Activated T-cell treated with anti-CD3 and anti-CD28 coated beads for 1 hour (primary cell): ENCODE data around the gene KCNH2.
A peak's percentile ranks its signal among the peaks of the same experiment; 100 is the strongest.

Experiments
- DNase-seq: peaks from one replicate; pipeline ENCODE4 v3.0.0-alpha.2; 2020; ENCODE audit warnings: low read depth

KCNH2 gene

DNA sequence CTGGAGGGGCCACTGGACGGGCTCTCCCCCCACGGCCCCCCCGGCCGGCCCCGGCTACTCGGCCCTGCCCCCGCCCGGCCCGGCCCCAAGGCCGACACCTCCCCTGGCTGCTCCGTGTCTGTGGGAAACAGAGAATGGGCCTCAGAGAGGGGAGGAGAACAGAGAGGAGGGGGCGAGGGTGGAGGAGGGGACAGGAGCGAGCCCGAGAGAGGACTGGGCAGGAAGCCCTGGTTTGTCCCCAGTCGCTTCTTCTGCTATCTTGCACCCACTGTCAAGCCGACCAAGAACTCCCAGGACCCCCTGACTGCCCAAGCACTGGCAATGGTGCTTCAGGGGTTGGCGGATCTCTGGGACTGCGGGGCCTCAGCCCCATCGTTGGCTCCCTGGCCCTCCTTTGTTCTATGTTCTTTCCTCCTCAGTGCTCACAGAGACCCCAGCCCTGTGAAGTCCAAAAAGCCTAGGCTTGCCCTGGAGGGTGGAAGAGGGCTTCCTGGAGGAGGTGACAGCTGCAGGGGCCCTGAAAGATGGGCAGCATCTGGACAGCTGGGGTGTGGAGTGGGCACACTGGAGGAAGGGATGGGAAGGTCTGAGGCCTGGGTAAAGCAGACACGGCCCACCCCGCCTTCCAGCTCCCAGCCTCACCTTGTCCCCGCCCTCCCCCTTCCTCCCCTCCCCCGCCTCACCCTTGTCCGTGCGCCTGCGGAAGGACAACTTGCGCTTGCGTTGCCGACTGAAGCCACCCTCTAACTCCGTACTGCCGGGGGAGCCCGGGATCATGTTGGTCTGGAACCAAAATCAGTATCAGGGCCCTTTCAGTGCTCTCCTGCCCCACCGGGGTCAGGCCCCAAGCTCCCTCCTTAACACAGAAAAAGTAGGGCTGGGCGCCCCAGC is 30.1 kb downstream of the KCNH2 start:
- DNase-seq = no peak

DNA sequence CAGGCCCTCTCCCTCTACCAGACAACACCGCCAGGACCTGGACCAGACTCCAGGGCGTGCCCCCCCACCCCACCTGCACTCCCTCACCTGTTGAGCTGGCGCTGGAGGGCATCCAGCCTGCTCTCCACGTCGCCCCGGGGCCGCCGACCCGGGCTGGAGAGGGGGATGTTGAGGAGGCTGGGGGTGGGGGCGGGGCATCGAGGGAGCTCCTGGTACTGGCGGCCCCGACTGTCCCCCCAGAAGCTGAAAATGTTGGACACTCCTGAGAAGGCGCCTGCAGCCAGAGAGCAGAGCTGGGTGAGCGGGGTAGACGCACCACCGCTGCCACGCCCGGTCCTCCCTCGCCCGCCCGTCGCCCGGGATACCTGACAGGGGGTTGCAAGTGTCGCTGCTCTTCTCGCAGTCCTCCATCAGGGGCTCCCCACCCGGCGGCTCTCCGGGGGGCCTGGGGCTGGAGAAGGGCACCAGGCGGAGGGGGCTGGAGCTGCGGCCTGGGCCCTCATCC is 30.8 kb downstream of the KCNH2 start:
- no peak for DNase-seq

DNA sequence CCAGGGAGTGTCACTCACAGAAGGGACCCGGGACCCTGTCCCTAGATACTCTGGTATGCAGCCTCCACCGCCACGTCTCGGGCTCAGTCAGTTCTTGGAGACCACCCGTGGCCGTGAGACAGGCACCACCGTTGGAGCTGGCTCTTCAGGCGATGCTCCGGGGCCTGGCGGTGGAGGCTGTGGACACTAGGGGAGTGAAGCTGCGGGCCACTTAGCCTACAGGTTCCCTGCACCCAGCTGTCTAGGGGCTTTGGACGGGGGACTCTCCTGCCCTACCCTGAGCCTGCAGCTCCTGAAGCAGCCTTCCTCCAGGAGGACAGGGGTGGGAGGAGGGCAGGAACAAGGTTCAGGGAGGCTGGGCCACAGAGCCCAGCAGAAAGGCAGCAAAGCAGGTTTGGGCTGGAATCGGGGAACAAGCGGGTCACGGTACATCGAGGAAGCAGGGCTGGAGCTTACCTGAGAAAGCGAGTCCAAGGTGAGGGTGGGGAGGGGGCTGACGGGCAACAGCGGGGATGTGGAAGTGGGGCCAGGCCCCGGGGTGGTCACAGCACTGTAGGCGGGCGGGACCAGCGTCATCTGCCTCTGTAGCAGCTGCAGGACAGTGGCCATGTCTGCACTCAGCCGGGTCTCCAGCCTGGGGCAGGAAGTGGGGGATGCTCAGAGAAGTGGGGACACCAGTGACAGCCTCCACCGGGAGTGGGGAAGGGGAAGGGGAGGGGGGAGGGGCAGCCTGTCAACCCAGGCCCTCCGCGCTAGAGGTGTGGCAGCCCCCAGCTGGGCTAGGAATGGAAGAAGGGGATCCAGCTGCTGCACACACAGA is 31.5 kb downstream of the KCNH2 start:
- no peak for DNase-seq

DNA sequence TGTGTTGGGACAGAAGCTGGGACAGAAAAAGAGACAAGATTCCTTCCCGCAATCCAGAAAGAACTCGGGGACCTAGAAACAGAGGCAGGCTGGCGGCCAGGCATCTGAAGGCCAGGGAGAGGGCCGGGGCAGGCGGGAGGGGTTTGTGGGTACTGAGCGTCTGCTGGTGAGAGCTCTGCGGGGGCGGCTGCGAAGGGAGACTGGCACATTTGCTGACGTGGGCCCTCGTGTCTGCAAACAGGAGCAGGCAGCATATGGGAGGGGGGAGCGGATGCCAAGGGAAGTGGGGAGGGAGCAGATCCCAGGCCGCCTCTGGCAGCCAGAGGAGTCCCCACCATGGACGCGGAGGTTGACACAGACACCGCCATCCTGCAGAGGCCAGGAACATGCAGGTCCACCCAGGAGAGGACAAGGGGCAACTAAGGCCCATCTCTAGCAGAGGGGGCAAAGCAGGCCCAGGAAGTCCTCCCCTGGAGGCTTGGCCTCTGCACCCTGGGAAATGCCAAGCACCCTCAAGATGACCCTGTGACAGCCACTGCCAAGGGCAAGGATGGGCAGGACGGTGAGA is 32.2 kb downstream of the KCNH2 start:
- no peak for DNase-seq

DNA sequence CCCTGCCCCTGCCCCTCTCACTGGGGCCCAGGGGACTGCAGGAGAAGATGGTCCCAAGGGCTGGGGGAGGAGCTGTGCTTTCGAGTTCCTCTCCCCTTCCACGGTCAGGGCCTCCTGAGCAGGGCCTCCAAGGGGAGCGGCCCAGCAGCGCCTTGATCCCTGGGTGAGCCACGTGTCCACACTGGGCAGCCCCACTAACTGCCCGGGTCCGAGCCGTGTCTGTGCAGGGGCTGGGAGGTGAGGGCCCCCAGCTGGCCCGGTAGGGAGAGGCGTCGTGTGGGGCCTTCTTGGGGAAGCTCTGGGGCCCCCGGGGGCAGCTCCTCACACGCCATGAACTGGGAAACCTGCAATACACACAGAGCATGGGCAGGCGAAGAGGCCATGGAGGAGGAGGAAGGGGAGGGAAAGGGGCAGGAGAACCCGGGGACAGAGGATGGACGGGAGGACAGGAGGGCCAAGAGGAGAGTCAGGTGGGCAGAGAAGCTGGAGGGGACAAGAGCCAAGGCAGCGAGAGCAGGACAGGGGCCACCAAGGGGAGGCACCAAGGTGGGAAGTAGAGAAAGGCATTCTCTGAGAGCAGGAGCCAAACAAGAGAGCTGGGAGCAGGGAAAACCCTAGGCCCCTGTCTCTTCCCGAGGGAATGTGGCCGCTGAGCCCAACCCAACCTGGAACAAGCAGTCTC is 32.8 kb downstream of the KCNH2 start:
- DNase-seq = no peak

DNA sequence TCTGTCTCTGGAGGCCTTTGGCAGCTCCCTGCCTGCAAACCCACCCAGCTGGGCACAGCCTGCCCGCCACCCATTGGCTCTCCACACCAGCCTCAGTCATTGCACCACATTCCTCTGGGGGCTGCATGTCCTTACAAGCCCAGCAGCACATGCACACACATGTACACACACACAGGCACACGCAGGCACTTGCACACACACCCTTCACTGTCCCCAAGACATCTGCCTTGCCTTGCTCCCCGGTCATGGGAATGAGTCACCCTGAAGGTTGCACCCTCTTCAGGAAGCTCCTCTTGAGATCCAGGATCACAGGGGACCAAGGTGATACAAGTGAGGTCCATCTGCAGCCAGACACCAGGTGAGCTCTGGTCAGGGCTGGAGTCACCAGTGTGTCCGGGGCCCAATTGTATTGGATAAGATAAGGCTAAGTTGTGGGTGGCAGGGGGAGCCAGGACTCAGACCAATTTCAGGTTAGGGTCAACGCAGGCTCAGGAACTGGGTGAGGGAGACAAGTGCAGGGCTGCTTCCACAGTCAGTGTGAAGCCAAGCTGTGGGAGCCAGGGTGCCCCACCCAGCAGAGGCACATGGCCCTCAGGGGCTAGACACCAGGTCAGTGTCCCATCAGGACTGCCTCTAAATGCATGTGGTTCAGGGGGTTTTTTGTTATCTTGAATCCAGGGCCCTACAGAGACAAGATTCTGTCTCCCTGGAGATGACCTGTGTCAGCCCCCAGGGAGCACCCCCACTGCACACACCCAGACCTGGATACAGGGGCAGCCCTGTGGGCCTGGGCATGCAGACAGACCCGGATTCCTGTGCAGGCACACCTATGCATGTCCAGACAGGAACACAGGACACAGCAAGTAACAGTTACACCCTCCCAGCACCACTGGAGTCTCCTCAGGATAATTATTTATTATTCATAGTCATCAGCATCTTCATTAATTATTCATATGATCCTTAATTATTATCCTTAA is 33.8 kb downstream of the KCNH2 start:
- no peak for DNase-seq

DNA sequence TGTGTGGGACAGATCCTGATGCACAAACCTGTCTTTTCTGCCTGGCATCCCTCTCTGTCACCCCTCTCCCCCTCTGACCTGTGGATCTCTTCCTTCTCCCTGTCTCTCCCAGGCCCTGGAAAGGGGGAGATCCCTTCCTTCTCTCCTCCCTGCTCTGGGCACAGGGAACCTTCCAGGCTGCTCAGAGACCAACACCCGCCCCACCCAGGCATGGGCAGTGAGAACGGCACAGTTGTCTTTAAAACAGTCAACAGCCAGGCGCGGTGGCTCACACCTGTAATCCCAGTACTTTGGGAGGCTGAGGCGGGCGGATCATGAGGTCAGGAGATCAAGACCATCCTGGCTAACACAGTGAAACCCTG is 34.7 kb downstream of the KCNH2 start:
- DNase-seq = no peak

DNA sequence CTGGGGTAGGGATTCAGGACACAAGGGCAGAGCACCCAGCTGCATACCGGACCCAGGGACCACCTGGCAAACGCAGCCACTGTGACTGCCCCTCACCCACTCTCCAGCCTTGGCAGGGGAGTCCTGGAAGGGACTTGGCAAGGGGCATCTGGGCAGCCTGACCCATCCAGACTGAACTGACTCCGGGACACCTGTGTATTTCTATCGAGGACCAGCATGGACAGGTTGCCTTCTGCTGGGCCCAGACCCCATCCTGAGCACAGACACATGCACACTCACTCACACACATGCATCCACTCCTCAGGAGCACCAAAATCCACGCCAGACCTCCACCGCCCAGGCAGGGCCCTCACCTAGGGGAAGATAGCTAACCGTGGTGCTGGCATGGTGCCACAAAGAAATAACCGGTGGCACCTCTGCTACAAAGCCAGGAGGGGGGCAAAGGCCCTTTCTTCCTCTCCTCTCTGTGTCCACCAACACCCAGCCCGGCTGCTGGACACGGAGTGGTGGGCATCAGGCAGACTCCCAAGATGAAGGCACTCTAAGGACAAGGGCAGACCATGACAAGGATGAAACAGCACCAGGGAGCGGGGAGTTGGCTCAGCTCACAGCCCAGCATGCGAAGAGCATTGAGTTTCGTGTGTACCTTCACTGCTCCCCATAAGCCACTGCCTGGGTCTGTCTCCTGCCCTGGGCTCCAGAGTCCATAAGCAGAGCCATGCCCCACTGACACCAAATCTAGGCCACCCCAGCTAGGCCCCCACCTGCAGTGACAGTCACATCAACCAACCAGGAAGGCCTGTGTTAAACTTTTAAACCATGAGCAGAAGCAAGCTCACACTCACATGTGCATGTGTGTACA is 35.3 kb downstream of the KCNH2 start:
- DNase-seq = no peak

DNA sequence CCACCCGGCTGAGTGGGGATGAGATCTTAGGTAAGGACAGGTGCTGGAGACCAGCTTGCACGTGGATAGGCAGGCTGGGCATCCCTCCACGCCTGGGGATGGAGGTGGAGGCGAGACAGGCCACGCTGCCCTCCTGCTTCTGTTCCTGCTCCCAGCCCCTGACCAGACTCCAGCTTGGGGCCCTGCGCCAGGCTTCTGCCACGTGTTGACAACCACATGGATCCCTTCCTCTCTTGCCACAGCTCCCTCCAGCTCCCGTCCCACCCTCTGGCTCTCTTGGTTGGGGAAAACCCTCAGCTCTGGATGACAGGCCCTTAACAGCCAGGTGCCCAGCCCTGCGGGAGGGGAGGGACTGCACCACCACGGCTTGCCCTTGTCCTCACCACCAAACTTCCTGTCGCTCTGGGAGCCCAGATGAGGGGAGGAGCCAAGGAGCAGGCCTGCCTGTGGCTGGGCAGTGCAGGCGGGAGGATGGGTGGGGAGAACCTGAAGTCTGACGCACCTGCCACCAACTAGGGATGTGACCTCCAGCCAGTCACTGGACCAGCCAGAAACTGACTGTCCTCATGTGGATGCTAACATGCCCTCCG is 36.0 kb downstream of the KCNH2 start:
- DNase-seq = peak; percentile 20

DNA sequence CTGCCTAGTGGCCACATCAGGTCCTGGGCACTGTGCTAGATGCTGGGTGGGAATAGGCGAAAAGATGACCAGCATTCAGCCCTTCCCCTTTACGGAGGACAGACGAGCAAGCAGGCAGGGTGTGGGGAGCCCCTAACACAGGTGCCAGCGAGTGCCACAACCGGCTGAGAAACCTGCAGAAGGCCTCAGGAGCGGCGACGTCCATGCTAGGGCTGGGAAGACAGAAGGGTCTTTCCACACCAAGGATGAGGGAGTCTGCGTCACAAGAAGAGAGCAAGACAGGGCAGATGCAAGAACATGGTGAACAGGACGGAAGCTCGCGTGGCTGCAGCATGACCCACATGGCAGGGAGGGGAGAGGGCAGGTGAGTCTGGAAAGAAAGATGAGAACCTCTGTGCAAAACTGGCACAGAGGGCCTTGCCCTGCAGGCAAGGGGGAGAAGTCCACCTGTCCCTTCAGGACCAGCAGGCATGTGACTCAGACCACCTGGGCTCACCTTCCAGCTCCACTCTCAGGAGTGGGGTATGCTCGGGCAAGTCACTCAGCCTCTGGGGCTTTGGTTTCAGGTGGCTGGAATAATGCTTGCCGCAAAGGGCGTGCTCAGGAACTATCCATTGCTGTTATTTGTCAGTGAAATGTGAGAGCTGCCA is 36.6 kb downstream of the KCNH2 start:
- DNase-seq = no peak

DNA sequence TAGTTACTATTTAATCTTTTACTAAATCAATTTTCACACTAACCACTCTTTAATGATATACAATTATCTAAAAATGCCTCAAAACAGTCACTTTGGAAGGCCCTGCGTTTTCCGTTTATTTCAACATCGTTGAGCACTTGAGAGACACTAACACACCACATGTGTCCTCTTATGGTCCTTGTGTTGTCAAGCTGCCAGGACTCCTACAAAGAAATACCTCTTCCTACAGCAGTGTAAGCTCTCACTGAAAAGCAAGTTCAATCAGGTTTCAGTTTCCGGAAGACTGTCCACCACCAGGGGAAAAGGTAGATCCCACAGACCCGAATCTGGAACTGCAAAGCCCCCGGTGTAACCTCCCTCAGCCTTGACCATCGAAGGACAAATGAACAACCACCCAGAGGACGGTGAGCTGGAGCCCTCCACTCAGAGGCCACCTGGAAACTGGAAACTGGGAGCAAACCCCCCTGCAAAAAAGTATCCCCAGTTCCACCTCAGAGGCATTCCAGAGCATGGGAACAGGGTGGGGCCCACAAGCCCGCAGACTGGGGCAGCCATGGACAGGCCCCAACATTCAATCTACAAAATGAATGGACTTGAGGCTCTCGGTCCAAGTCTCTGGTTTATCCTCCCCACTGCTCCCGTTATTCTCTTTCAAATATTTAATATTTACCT is 37.6 kb downstream of the KCNH2 start:
- no peak for DNase-seq

DNA sequence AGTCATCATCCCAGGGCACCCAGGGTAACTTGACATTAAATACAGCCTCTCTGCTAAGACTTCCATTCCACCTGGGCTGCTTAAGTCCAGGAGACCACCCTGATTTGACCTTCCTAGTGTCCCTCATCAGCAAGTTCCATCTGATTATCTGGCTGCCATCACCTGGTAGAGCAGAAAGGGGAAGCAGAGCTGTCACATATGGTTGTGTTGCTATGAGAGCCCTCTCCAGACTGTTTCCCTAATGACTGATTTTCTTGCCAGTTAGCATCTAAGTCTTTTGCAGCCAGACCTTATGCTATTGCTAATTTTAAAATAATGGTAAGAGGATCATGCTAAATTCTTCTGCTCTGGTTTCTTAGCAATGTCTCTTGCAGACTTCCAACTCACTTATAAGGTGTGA is 38.7 kb downstream of the KCNH2 start:
- DNase-seq = no peak

DNA sequence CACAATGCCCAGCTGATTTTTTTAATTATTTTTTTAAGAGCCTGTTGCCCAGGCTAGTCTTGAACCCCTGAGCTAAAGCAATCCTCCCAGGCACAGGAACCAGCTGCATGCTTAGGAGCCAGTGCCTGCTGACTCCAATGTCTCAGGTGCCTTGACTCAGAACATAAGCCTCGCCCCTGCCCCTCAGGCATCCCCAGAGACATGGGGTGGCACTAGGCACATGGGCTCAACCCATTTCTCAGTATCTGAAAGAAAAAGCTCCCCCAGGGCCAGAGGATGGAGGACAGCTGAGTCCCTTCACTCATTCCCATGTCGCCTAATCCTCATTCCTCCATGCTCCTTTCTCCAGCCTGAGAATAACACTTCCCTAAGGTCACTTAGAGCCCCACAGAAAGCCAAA is 39.1 kb downstream of the KCNH2 start:
- no peak for DNase-seq

DNA sequence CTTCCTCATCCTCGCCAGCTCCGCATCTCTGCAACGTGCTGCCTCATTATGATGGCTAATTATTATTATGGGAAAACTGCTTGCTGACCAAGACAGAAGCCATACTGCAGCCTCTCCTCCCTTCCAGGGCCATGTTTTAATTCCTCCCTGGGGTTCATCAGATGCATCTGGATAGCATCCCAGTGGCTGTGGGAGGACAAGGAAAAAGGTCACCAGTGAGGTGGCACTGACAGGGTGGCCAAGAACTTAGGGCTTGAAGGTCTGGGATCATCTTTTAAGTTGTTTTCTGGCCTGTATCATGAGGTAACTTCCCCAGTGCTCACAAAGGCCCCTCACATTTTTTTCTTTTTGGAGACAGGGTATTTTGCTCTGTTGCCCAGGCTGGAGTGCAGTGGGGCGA is 39.6 kb downstream of the KCNH2 start:
- DNase-seq = no peak

DNA sequence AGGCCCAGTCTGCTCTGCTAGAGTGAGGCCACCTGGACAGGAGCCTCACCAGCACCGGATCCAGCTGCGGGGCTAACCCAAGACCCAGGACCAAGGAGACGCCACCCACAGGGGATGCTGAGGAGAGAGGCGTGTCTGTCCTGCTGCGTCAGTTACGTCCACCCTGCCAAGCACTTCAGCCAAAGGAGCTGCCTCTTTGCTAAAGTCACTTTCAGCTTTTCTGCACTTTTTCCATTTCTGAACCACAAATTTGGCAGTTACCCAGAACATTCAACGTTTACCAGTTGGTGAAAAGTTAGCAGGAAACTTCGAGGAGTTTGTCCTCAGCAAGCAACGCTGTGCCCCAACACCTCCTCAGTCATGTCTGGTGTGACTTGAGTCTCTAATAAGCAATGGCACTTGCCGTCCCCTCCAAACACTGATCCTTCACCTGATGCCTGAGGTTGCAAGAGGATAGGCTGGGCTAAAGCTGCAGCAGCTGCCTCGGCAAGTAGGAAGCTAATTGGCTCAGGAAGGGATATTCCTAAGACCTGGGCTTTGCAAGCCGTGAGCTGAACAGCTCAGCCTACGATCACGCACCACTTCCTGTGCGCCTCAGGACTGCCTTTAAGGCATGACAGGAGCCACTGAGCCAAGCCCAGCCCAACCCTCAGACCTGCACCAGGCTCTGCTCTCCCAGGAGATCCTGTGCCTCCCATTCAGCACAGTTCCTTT is 40.1 kb downstream of the KCNH2 start:
- DNase-seq = peak; percentile 13

DNA sequence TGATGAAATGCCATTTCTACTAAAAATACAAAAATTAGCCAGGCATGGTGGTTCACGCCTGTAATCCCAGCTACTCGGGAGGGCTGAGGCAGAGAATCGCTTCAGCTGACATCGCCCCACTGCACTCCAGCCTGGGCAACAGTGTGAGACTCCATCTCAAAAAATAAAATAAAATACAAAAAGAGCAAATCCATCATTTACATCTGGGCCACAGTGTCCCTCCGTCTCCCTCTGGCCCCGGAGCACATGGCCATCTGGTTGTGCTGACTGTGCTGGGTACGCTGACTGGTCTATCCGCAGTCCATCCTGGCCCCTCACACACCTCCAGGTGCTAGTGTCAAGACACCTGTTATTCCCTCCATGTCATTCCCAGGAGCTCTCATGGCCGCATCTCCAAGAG is 42.1 kb downstream of the KCNH2 start:
- DNase-seq = no peak

DNA sequence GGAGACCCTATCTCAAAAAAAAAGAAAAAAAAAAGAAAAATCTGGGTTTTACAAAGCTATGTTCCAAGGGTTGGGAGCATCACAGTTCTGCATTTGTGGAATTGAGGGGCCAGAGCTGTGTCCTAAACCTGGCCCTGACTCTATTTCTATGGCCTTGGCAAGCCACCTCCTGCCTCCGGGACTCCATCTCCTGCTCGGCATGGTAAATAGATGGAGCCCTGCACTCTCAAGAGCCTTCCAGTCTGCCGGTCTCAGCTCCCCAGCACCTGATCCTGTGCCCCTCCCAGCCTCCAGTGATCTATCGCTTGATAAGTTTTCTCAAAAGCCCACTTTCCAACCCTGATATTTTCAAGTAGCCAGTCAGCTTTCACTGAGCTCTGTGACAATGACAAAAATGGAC is 43.0 kb downstream of the KCNH2 start:
- DNase-seq = no peak
